Glutamatergic neuron (in vitro differentiated cells): ENCODE results near the gene ARL6IP4. TPM values are rescaled to one million over a fixed set of nuclear protein-coding genes. Genes with fewer than 3 reads are reported as not detected.

Experiments
- DNase-seq: peaks from one replicate; pipeline ENCODE4 v3.0.0; 2022
- H3K27ac Mint-ChIP-seq: one replicate; pipeline ENCODE4 v1.8.0; 2020; ENCODE audit warnings: mild to moderate bottlenecking, mixed read lengths, inconsistent platforms; ENCODE audit not compliant: unreplicated experiment
- H3K27me3 Mint-ChIP-seq: one replicate; pipeline ENCODE4 v1.8.0; 2020; ENCODE audit warnings: mild to moderate bottlenecking, moderate library complexity, mixed read lengths, inconsistent platforms; ENCODE audit not compliant: unreplicated experiment
- H3K36me3 Mint-ChIP-seq: one replicate; pipeline ENCODE4 v1.8.0; 2020; ENCODE audit warnings: mild to moderate bottlenecking, mixed read lengths, inconsistent platforms; ENCODE audit not compliant: unreplicated experiment
- H3K4me1 Mint-ChIP-seq: one replicate; pipeline ENCODE4 v1.8.0; 2020; ENCODE audit warnings: mild to moderate bottlenecking, low read depth, mixed read lengths, inconsistent platforms; ENCODE audit not compliant: unreplicated experiment
- H3K4me3 Mint-ChIP-seq: one replicate; pipeline ENCODE4 v1.8.0; 2020; ENCODE audit warnings: mild to moderate bottlenecking, mixed read lengths, inconsistent platforms; ENCODE audit not compliant: unreplicated experiment
- H3K9me3 Mint-ChIP-seq: one replicate; pipeline ENCODE4 v1.8.0; 2020; ENCODE audit warnings: mild to moderate bottlenecking, moderate library complexity, mixed read lengths, inconsistent platforms; ENCODE audit not compliant: unreplicated experiment
- total RNA-seq: library from RNA; stranded (reverse); fragmentation: NEBNext Ultra II Directional; extraction: Animal tissue kit (Norgen Biotek cat#: 25700); gene quantifications from one replicate; pipeline ENCODE4 v1.2.1, GENCODE V29; 2021; ENCODE audit not compliant: unreplicated experiment
- TF ChIP-seq, protein P1 (sequence below): fragments of 200-600 bp; sonication (generic); IDR thresholded peaks from one replicate; pipeline ENCODE4 v1.5.0; 2021; ENCODE audit not compliant: partially characterized antibody, unreplicated experiment

The ARL6IP4 gene
- total RNA-seq, 1 donor from 2014 or later = 122 TPM

- Mint-ChIP-seq H3K27me3 (peaks cover 2% of the 10 kb centered on the region), H3K27ac (no peak overlapping the region), H3K9me3 (peaks cover 1% of the 10 kb centered on the region), H3K4me1 (no peaks in the 10 kb centered on the region), H3K4me3 (no peak overlapping the region), H3K36me3 (no peaks in the 10 kb centered on the region)
- TF ChIP-seq, protein P1, sequence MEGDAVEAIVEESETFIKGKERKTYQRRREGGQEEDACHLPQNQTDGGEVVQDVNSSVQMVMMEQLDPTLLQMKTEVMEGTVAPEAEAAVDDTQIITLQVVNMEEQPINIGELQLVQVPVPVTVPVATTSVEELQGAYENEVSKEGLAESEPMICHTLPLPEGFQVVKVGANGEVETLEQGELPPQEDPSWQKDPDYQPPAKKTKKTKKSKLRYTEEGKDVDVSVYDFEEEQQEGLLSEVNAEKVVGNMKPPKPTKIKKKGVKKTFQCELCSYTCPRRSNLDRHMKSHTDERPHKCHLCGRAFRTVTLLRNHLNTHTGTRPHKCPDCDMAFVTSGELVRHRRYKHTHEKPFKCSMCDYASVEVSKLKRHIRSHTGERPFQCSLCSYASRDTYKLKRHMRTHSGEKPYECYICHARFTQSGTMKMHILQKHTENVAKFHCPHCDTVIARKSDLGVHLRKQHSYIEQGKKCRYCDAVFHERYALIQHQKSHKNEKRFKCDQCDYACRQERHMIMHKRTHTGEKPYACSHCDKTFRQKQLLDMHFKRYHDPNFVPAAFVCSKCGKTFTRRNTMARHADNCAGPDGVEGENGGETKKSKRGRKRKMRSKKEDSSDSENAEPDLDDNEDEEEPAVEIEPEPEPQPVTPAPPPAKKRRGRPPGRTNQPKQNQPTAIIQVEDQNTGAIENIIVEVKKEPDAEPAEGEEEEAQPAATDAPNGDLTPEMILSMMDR = no peak
- no peak for DNase-seq
Observed at GRCh38 chr12:122944605-122945592, 35.6 kb upstream of the ARL6IP4 start.

- peaks cover 2% of the 10 kb centered on the region for H3K27me3 Mint-ChIP-seq
- no peak for DNase-seq
- H3K9me3 Mint-ChIP-seq = peaks cover 1% of the 10 kb centered on the region
- no peaks in the 10 kb centered on the region for H3K36me3 Mint-ChIP-seq
- no peak overlapping the region for H3K27ac Mint-ChIP-seq
- no peak overlapping the region for H3K4me3 Mint-ChIP-seq
- TF ChIP-seq, protein P1 = no peak
- H3K4me1 Mint-ChIP-seq = no peaks in the 10 kb centered on the region
Observed at GRCh38 chr12:122946690-122947341, 33.7 kb upstream of the ARL6IP4 start.

DNA sequence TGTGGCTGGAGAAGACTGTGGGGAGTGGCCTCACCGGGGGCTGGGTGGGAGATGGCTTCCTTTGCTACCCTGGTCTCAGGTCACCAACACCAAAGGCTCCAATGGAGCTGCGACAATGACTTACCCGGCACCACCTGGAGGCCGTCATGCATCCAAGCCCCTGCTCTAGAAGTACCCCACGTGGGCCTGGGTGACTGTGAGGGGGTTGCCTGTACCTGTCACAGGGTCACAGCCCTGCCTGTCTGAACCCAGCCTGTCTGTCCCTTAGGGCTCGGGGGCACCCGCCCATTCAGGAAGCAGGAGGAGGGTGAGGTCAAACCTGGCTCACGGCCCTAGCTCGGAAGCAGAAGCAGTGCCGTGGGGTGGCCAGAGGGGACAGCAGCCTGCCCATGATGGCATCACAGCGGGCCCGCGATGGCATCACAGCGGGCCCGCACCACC is 33.1 kb upstream of the ARL6IP4 start:
- H3K4me1 Mint-ChIP-seq = no peaks in the 10 kb centered on the region
- H3K36me3 Mint-ChIP-seq = no peaks in the 10 kb centered on the region
- H3K9me3 Mint-ChIP-seq = peaks cover 1% of the 10 kb centered on the region
- DNase-seq = no peak
- no peak overlapping the region for H3K27ac Mint-ChIP-seq
- peaks cover 2% of the 10 kb centered on the region for H3K27me3 Mint-ChIP-seq
- no peak overlapping the region for H3K4me3 Mint-ChIP-seq
- TF ChIP-seq, protein P1 = no peak

GRCh38 chr12:122948605-122949004 is 31.9 kb upstream of the ARL6IP4 start:
- no peak overlapping the region for H3K27ac Mint-ChIP-seq
- TF ChIP-seq, protein P1 = no peak
- H3K27me3 Mint-ChIP-seq = peaks cover 3% of the 10 kb centered on the region
- peaks cover 1% of the 10 kb centered on the region for H3K9me3 Mint-ChIP-seq
- no peak overlapping the region for H3K4me3 Mint-ChIP-seq
- no peaks in the 10 kb centered on the region for H3K4me1 Mint-ChIP-seq
- H3K36me3 Mint-ChIP-seq = no peaks in the 10 kb centered on the region
- DNase-seq = no peak

GRCh38 chr12:122949405-122949804 is 31.1 kb upstream of the ARL6IP4 start:
- DNase-seq = no peak
- Mint-ChIP-seq H3K4me3 (no peak overlapping the region), H3K27ac (no peak overlapping the region), H3K4me1 (no peaks in the 10 kb centered on the region), H3K36me3 (no peaks in the 10 kb centered on the region), H3K9me3 (peaks cover 1% of the 10 kb centered on the region), H3K27me3 (peaks cover 3% of the 10 kb centered on the region)
- TF ChIP-seq, protein P1 = no peak
